Measurements from ENCODE around the gene NKD2.

The NKD2 gene

GRCh38 chr5:994272-994607, 14.4 kb upstream of the NKD2 start:
- H3K4me1 ChIP-seq (ENCODE audit: low read length), result peaks cover 15% of the 10 kb centered on the region
- no peak overlapping the region for H3K9ac ChIP-seq (ENCODE audit: low read length)
- H4K20me1 ChIP-seq (ENCODE audit: insufficient read depth, low read length), result no peaks in the 10 kb centered on the region
- no peak overlapping the region for H2AFZ ChIP-seq (ENCODE audit: low read length)
- no peak overlapping the region for H3K4me3 ChIP-seq (ENCODE audit: low read length)
- H3K27ac ChIP-seq (ENCODE audit: low read length), result no peak overlapping the region
- peaks cover 28% of the 10 kb centered on the region for H3K27me3 ChIP-seq (replicated peaks; ENCODE audit: insufficient read depth, low read length)
- H3K36me3 ChIP-seq (replicated peaks; ENCODE audit: insufficient read depth, low read length), result no peaks in the 10 kb centered on the region
- no peaks in the 10 kb centered on the region for H3K79me2 ChIP-seq (ENCODE audit: low read length)
- no peak overlapping the region for H3K4me2 ChIP-seq (ENCODE audit: low read depth, low read length)
- TF ChIP-seq EZH2phosphoT487 (IDR thresholded peaks at IDR 0.05; ENCODE audit: low read length) (no peak), CTCF (IDR thresholded peaks at IDR 0.05; ENCODE audit: low read length) (no peak), EZH2 (optimal IDR thresholded peaks at IDR 0.05; ENCODE audit: low read depth, low read length) (no peak)
- H3F3A ChIP-seq (ENCODE audit: insufficient read depth, low read length), result no peaks in the 10 kb centered on the region
- no peak for DNase-seq
- no peaks in the 10 kb centered on the region for H3K9me2 ChIP-seq (replicated peaks; ENCODE audit: insufficient read depth, low read length)
- no peaks in the 10 kb centered on the region for H3K9me3 ChIP-seq (replicated peaks; ENCODE audit: insufficient read depth, low read length)

GRCh38 chr5:994821-995220, 13.8 kb upstream of the NKD2 start:
- no peaks in the 10 kb centered on the region for H3K36me3 ChIP-seq (replicated peaks; ENCODE audit: insufficient read depth, low read length)
- peaks cover 15% of the 10 kb centered on the region for H3K4me1 ChIP-seq (ENCODE audit: low read length)
- H3F3A ChIP-seq (ENCODE audit: insufficient read depth, low read length), result no peaks in the 10 kb centered on the region
- no peaks in the 10 kb centered on the region for H3K9me2 ChIP-seq (replicated peaks; ENCODE audit: insufficient read depth, low read length)
- DNase-seq, result no peak
- no peak overlapping the region for H3K27ac ChIP-seq (ENCODE audit: low read length)
- peaks cover 24% of the 10 kb centered on the region for H3K27me3 ChIP-seq (replicated peaks; ENCODE audit: insufficient read depth, low read length)
- TF ChIP-seq EZH2phosphoT487 (IDR thresholded peaks at IDR 0.05; ENCODE audit: low read length) (no peak), EZH2 (optimal IDR thresholded peaks at IDR 0.05; ENCODE audit: low read depth, low read length) (no peak), CTCF (IDR thresholded peaks at IDR 0.05; ENCODE audit: low read length) (no peak)
- H4K20me1 ChIP-seq (ENCODE audit: insufficient read depth, low read length), result no peaks in the 10 kb centered on the region
- no peaks in the 10 kb centered on the region for H3K9me3 ChIP-seq (replicated peaks; ENCODE audit: insufficient read depth, low read length)
- H2AFZ ChIP-seq (ENCODE audit: low read length), result no peak overlapping the region
- no peaks in the 10 kb centered on the region for H3K79me2 ChIP-seq (ENCODE audit: low read length)
- H3K4me2 ChIP-seq (ENCODE audit: low read depth, low read length), result no peak overlapping the region
- H3K4me3 ChIP-seq (ENCODE audit: low read length), result no peak overlapping the region
- H3K9ac ChIP-seq (ENCODE audit: low read length), result no peak overlapping the region

GRCh38 chr5:995318-995717, 13.3 kb upstream of the NKD2 start:
- peaks cover 15% of the 10 kb centered on the region for H3K4me1 ChIP-seq (ENCODE audit: low read length)
- H4K20me1 ChIP-seq (ENCODE audit: insufficient read depth, low read length), result no peaks in the 10 kb centered on the region
- no peak overlapping the region for H2AFZ ChIP-seq (ENCODE audit: low read length)
- H3K4me3 ChIP-seq (ENCODE audit: low read length), result no peak overlapping the region
- no peak overlapping the region for H3K9ac ChIP-seq (ENCODE audit: low read length)
- H3F3A ChIP-seq (ENCODE audit: insufficient read depth, low read length), result no peaks in the 10 kb centered on the region
- H3K9me3 ChIP-seq (replicated peaks; ENCODE audit: insufficient read depth, low read length), result no peaks in the 10 kb centered on the region
- H3K4me2 ChIP-seq (ENCODE audit: low read depth, low read length), result no peak overlapping the region
- no peak for TF ChIP-seq EZH2phosphoT487 (IDR thresholded peaks at IDR 0.05; ENCODE audit: low read length)
- no peak for TF ChIP-seq CTCF (IDR thresholded peaks at IDR 0.05; ENCODE audit: low read length)
- no peak for TF ChIP-seq EZH2 (optimal IDR thresholded peaks at IDR 0.05; ENCODE audit: low read depth, low read length)
- no peaks in the 10 kb centered on the region for H3K36me3 ChIP-seq (replicated peaks; ENCODE audit: insufficient read depth, low read length)
- no peaks in the 10 kb centered on the region for H3K79me2 ChIP-seq (ENCODE audit: low read length)
- no peaks in the 10 kb centered on the region for H3K9me2 ChIP-seq (replicated peaks; ENCODE audit: insufficient read depth, low read length)
- no peak overlapping the region for H3K27ac ChIP-seq (ENCODE audit: low read length)
- DNase-seq, result no peak
- H3K27me3 ChIP-seq (replicated peaks; ENCODE audit: insufficient read depth, low read length), result peaks cover 19% of the 10 kb centered on the region; the same call in 1 of the 2 replicates

Measured in MM.1S (cell line).